Mesodermal cell (in vitro differentiated cells): ENCODE results near the gene ARHGAP19.

Experiments used
- H3K27ac ChIP-seq: 2 replicates; pipeline ENCODE4 v1.7.0; 2013; ENCODE audit warnings: mild to moderate bottlenecking, low read depth, low read length, moderate library complexity; ENCODE audit not compliant: severe bottlenecking
- H3K36me3 ChIP-seq: 2 replicates; pipeline ENCODE4 v1.7.1; 2013; ENCODE audit warnings: mild to moderate bottlenecking, low read length, moderate library complexity; ENCODE audit not compliant: control insufficient read depth, insufficient read depth
- H3K4me1 ChIP-seq: one replicate; pipeline ENCODE4 v1.7.1; 2013; ENCODE audit warnings: mild to moderate bottlenecking, low read length; ENCODE audit not compliant: insufficient read depth, control insufficient read depth, poor library complexity, severe bottlenecking
- H3K4me3 ChIP-seq: 2 replicates; pipeline ENCODE4 v1.7.0; 2013; ENCODE audit warnings: low read length, control low read depth, mild to moderate bottlenecking; ENCODE audit not compliant: insufficient read depth, poor library complexity, severe bottlenecking; ENCODE audit errors: extremely low read depth
- H3K9me3 ChIP-seq: 2 replicates; pipeline ENCODE4 v1.7.1; 2013; ENCODE audit warnings: mild to moderate bottlenecking, low read length, moderate library complexity; ENCODE audit not compliant: control insufficient read depth
- WGBS, 2 experiments: methylation state at CpG; one replicate each; pipeline ENCODE4 v1.1.5; 2013; ENCODE audit warnings: missing lambda C conversion rate in 2 of 2; ENCODE audit not compliant: insufficient coverage in 2 of 2; 5-methylcytosine and 5-hydroxymethylcytosine counted together

The ARHGAP19 gene

DNA sequence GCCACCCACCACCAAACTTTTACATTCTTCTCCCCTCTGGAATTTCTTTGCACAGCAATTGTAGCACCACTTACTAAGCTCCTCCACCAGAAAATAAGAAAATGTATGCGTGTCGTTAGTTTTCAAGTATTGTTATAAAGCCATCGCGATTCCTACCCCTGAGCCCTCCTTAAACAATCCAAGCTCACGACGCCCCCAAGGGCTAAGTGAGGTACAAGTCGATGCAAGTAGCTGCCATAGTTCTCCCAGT lies 40.8 kb upstream of the ARHGAP19 start:
- Histone ChIP-seq H3K4me1 (peaks cover 20% of the 10 kb centered on the region), H3K9me3 (no peaks in the 10 kb centered on the region), H3K4me3 (peak overlapping the region; percentile 63), H3K27ac (peak overlapping the region; percentile 46), H3K36me3 (peaks cover 18% of the 10 kb centered on the region)
- 0% methylated on average over 4 to 5 of the region's 7 CpGs for whole genome bisulfite sequencing, 2 experiments

DNA sequence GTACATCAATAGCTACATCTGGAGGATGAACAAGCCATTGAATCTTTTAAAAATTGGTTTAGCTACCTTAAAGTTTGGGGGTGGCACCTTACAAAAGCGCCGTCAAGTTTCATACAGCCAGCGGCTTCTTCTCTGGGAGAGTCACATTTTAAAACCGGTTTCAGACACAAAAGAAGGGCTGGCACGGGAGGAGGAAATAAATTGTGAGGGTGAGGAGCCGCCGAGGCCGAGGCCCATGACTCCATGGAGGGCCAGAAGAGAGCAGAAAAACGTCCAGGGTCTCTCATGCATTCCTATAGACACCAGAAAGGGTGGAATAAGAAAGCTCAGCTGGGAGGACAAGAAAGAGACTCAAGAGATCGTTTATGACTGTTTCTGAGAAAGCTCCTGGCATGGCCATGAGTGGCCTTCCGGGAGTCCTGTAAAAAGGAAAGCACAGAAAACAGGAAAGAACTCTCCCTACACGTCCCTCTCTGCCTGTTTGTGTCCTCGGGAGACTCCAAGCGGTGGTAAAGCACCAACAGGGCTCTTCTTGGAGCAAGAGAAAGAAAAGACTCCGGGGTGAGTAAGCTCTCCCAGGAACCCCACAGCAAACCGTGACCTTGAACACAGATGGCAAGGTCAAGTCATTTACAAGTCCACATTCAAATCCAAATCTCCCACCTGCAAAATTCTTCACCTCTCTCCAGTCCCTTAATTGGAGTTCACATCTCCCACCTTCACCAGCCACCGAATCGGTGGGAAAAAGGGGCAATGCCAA lies 40.3 kb upstream of the ARHGAP19 start:
- Histone ChIP-seq H3K27ac (peak overlapping the region; percentile 46), H3K4me3 (peak overlapping the region; percentile 63), H3K4me1 (peaks cover 20% of the 10 kb centered on the region), H3K36me3 (peaks cover 18% of the 10 kb centered on the region), H3K9me3 (no peaks in the 10 kb centered on the region)
- 10 to 12% methylated on average over 16 to 17 of the region's 18 CpGs for WGBS, 2 experiments

DNA sequence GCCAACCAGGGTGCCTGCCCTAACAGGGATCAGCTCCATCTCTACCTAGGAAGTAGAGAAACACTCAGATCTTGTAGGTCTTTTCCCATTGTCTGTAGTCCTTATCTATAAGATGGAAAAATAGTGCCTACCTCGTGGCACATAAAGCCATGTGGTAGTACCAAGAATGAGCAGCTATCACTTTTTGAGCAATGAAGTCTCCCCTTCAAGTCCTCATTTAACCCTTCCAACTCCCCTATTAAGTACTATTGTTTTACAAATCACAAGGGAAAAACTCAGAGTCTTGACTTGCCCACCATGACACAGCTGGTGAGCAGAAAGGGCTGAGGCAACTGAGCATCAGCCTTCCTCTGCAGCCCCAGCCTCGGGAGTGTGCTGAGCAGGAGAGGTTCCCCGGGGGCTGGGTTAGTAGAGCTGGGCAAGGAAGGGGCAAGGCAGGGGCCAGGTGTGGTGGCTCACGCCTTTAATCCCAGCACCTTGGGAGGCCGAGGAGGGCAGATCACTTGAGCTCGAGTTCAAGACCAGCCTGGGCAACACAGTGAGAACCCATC lies 38.8 kb upstream of the ARHGAP19 start:
- Histone ChIP-seq H3K9me3 (no peaks in the 10 kb centered on the region), H3K36me3 (peaks cover 18% of the 10 kb centered on the region), H3K27ac (no peak overlapping the region), H3K4me1 (peaks cover 11% of the 10 kb centered on the region), H3K4me3 (no peak overlapping the region)
- 0 to 36% methylated on average over 1 to 3 of the region's 6 CpGs for WGBS, 2 experiments

DNA sequence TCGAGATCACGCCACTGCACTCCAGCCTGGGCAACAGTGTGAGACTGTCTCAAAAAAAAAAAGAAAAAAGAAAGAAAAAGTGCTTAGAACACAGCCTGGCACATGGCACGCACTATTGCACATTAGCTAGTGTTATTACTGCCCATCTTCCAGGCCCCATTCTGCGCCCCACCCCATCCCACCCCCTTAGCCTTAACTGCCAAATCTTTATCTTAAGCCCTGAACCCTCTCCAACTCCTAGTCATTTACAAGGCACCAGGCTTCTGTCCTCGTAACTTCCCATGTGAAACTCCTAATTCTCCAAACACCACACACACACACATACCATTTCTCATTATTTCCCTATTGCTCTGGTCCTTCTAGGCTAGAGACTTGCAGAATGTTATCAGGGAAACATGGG lies 37.3 kb upstream of the ARHGAP19 start:
- 98% methylated on average over 5 of the region's 5 CpGs for WGBS, 2 experiments
- Histone ChIP-seq H3K4me1 (peaks cover 7% of the 10 kb centered on the region), H3K36me3 (peaks cover 18% of the 10 kb centered on the region), H3K27ac (no peak overlapping the region), H3K9me3 (no peaks in the 10 kb centered on the region), H3K4me3 (no peak overlapping the region)

DNA sequence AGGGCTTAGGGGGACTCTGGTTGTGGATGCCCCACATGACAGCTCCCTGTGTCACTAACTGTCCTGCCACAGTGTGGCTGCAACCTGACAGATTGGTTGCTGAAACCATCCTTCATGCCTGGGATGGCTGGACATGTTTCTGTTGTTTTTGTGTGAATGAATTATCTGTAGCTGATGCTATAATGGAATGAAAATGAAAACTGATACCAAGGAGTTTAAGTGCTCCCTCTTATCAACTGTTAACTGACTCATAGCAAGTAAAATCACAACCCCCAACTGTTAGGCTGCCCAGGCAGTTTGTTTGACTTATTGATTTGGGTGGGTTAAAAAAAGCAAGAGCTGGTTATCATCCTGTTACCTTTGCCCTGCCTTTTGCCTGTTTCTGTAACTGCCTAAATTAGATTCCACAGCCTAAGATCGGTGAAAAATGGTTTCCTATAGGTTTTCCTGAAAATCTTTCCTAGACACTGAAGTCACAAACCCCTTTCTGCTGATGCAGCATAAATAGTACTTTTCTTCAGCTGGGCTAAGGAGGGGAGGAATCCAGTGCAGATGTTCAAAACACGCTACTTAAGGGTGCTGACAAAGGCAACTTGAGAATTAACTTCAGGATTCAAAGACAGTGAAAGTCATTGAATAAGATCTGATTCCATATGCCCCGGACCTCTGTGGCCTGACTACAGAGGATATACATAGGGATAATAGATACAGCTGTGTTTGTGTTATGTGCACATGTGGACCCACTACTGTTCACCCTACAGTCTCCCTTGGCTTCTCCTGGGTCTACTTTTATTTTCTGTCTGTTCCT lies 36.4 kb upstream of the ARHGAP19 start:
- no peak overlapping the region for H3K4me3 ChIP-seq
- 100% methylated on average over 2 to 3 of the region's 3 CpGs for WGBS, 2 experiments
- H3K9me3 ChIP-seq, result no peaks in the 10 kb centered on the region
- no peak overlapping the region for H3K27ac ChIP-seq
- peaks cover 7% of the 10 kb centered on the region for H3K4me1 ChIP-seq
- H3K36me3 ChIP-seq, result peaks cover 18% of the 10 kb centered on the region

DNA sequence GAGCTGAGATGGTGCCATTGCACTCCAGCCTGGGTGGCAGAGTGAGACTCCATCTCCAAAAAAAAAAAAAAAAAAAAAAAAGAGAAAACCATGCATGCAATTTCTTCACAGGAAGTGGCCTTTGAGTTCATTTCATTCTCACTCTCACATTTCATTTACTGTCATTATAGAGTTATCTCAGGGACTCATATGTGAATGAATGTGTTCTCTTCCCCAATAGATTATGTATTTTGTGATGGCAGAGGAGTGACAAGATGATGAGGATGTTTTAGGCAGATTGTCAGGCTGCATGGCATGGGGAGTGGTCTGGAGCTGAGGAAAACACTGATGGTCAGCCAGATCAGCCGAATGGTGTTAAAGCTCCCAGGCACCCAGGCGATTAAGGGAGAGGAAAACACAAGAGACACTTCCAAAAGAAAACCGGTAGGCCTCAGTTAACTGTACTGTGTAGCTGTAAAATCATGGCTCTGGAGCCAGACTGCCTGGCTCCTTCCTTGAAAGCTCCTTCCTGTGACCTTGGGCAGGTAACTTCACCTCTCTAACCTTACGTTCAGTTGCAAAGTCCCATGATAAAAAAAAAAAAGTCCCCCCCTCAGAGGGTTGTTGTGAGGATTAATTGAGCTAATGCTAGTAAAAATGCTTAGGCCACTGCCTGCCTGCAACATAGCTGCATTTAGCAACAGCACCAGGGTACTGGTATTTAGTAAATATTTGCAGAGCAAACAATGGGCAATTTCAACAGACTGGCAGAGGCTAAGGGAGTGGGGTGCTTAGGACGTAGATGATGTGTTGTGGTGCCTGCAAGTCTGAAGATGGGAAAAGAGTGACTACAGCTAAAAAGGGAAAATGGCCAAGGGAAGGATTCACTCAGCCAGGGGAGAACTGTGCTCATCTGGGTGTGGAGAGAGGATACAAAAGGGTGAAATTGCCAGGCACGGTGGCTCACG lies 35.2 kb upstream of the ARHGAP19 start:
- Histone ChIP-seq H3K4me1 (peaks cover 7% of the 10 kb centered on the region), H3K36me3 (peaks cover 18% of the 10 kb centered on the region), H3K9me3 (no peaks in the 10 kb centered on the region), H3K27ac (peak overlapping the region; percentile 36), H3K4me3 (no peak overlapping the region)
- WGBS, 2 experiments, result 82 to 85% methylated on average over 6 of the region's 7 CpGs

DNA sequence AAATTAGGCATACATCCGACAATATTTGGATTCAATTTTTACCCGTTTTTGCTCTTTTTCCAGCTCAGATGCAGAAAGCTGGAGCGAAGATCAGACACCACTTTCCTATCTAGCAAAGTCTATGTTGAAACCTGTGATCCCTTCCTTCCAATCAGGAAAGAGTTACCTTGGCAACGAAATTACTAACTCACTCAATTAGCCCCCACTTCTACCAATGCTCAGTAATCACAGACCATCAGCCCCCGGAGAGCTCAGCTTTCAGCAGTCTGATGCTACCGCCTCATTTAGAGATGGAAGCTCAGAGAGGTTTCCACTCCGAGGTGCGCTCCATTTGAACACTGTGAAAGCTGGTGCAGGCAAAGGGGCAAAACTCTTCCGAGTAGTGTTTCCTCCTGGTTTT lies 33.3 kb upstream of the ARHGAP19 start:
- peaks cover 14% of the 10 kb centered on the region for H3K36me3 ChIP-seq
- H3K4me3 ChIP-seq, result no peak overlapping the region
- H3K4me1 ChIP-seq, result peaks cover 7% of the 10 kb centered on the region
- H3K9me3 ChIP-seq, result no peaks in the 10 kb centered on the region
- H3K27ac ChIP-seq, result no peak overlapping the region
- WGBS, 2 experiments, result 85 to 89% methylated on average over 9 of the region's 9 CpGs

DNA sequence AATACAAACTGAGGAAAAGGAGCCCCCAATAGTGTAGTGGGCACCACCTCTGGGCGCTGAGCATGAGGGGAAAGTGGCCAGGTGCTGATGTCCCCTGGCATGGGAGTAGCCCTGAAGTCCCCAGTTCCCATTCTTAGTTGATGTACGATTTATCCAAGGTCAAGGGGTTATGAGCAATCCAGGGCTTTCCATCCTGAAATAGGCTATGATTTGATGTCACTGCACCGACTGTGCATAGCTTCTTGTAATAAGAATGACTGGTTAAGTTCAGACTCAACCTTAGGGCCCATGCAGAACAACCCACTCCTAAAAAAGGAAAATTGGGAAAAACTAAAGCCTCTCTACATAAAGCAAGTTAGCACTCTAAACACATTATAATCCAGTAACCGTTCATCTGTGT lies 31.1 kb upstream of the ARHGAP19 start:
- peaks cover under 1% of the 10 kb centered on the region for H3K36me3 ChIP-seq
- peaks cover 6% of the 10 kb centered on the region for H3K4me1 ChIP-seq
- H3K9me3 ChIP-seq, result no peaks in the 10 kb centered on the region
- 80 to 97% methylated on average over 2 to 3 of the region's 4 CpGs for WGBS, 2 experiments
- no peak overlapping the region for H3K27ac ChIP-seq
- no peak overlapping the region for H3K4me3 ChIP-seq

DNA sequence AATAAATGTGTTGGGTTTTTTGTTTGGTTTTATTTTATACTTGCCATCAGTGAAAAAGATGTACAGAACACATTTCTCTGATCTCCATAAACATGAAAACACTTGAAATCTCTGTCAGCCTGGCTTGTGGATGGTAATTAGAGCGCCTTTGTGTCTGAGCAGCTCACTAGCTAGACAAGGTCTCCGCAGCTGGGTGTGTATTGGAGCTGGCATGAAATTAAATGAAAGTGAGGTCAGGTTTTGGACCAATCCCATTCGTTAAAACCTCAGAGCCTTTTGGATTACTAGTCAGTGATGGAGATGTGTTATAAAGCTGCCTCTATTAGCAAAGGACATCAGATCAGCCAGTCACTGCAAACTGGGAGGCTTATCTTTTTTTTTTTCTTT lies 29.4 kb upstream of the ARHGAP19 start:
- Histone ChIP-seq H3K4me3 (no peak overlapping the region), H3K9me3 (no peaks in the 10 kb centered on the region), H3K36me3 (no peaks in the 10 kb centered on the region), H3K27ac (no peak overlapping the region), H3K4me1 (peaks cover 6% of the 10 kb centered on the region)
- WGBS, 2 experiments, result 72 to 75% methylated on average over 2 to 3 of the region's 3 CpGs

DNA sequence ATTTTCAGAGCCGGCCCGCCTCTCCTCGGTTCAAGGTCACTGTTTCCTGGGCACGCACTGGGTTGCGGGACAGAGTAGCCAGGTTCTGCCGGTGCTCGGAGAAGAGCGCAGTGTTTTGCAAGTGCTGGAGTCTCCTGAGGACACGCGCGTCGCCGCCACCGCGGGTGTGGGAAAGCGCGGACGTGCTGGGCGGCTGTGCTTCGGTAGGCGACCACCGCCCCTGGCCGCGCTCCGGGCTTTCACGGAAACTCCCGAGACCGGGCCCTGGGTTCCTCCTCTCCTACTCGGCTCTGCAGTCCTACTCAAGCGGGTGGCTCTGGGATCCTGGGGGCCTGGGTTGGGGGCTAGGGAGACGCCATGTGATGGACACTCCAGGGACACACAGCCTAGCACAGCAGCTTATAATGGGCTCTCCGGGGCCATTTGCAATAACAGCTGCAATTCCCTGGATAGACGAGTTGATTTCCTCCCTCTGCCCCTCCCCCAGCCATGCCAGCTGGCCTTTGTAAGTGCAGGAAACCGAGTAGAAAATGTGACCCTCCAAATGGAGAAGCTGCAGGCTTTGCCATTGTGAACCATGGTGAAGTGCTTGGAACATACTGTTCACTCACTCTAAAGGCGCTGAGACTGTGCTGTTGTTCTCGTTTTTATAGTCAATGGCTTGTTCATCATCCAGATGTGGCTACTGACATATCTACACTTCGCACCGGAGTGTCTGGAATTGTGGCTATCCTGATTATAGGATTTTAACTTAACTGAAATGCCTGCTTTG lies 28.8 kb upstream of the ARHGAP19 start:
- H3K9me3 ChIP-seq, result no peaks in the 10 kb centered on the region
- 63 to 65% methylated on average over 35 to 37 of the region's 38 CpGs for WGBS, 2 experiments
- no peak overlapping the region for H3K27ac ChIP-seq

More for the DNA sequence above, 28.8 kb upstream of the ARHGAP19 start:
- Histone ChIP-seq H3K4me1 (peaks cover 6% of the 10 kb centered on the region), H3K36me3 (no peaks in the 10 kb centered on the region), H3K4me3 (peak overlapping the region; percentile 63)
